Thymus (tissue), 14 donors: ENCODE data around the gene KRTAP4-4. TPM values are rescaled to one million over a fixed set of nuclear protein-coding genes. Genes with fewer than 3 reads are reported as not detected.
"Not testable (repeated sequence)": the region's sequence is repeated elsewhere in the genome, so short reads cannot be mapped to it uniquely, and the experiment has no call there.

Experiments
- DNase-seq, 9 donors: peaks; one replicate each; pipeline ENCODE4 v3.0.0-alpha.2; 2013; ENCODE audit warnings: low spot score in 9 of 9, low read depth in 6 of 9, missing footprints in 1 of 9
- H3K27ac ChIP-seq, 2 donors: one replicate each; pipeline ENCODE4 v1.5.1; 2013; ENCODE audit warnings: control low read depth in 1 of 2, low read depth in 1 of 2, low read length in 1 of 2, mild to moderate bottlenecking in 1 of 2, moderate library complexity in 1 of 2
- H3K27me3 ChIP-seq, 2 donors: one replicate each; pipeline ENCODE4 v1.5.1; 2013; ENCODE audit warnings: low read length in 1 of 2; ENCODE audit not compliant: control insufficient read depth in 2 of 2, insufficient read depth in 1 of 2
- H3K36me3 ChIP-seq, 2 donors: one replicate each; pipeline ENCODE4 v1.5.1; 2013; ENCODE audit warnings: low read length in 1 of 2, mild to moderate bottlenecking in 1 of 2, moderate library complexity in 1 of 2; ENCODE audit not compliant: control insufficient read depth in 2 of 2, insufficient read depth in 2 of 2
- H3K4me1 ChIP-seq, 2 donors: one replicate each; pipeline ENCODE4 v1.5.1; 2013; ENCODE audit warnings: low read length in 2 of 2; ENCODE audit not compliant: control insufficient read depth in 2 of 2, insufficient read depth in 2 of 2
- H3K4me3 ChIP-seq, 2 donors: one replicate each; pipeline ENCODE4 v1.5.1; 2013; ENCODE audit warnings: low read length in 2 of 2, control low read depth in 1 of 2, mild to moderate bottlenecking in 1 of 2
- H3K9me3 ChIP-seq, 2 donors: one replicate each; pipeline ENCODE4 v1.5.1; 2013; ENCODE audit warnings: low read length in 1 of 2, mild to moderate bottlenecking in 1 of 2; ENCODE audit not compliant: control insufficient read depth in 2 of 2, insufficient read depth in 1 of 2
- WGBS: extraction: QIAGEN DNeasy Blood & Tissue Kit; methylation state at CpG from one replicate; pipeline ENCODE4 v1.1.7; 2013; 5-methylcytosine and 5-hydroxymethylcytosine counted together
- long read RNA-seq, 10 donors: transcript quantifications; one replicate each; lab custom pipeline, GENCODE V29; 2026
- polyA plus RNA-seq: library from polyadenylated mRNA; stranded (reverse); fragments of 200-250 nt; gene quantifications from one replicate; pipeline ENCODE4 v1.2.3, GENCODE V29; 2013
- total RNA-seq: library from RNA; stranded (reverse); fragments of 120-200 nt; gene quantifications from one replicate; pipeline ENCODE4 v1.2.4, GENCODE V29; 2013
- donor health status: healthy.

Gene KRTAP4-4
- total RNA-seq = not detected
- polyA plus RNA-seq = not detected
- long read RNA-seq, donor 1 = 0 reads
- long read RNA-seq, donor 2 = 0 reads
- long read RNA-seq, donor 3 = 0 reads
- long read RNA-seq, donor 4 = 0 reads
- long read RNA-seq, donor 5 = 0 reads
- long read RNA-seq, donor 6 = 0 reads
- long read RNA-seq, donor 7 = 0 reads
- long read RNA-seq, donor 8 = 0 reads
- long read RNA-seq, donor 9 = 0 reads
- long read RNA-seq, donor 10 = 0 reads

- Histone ChIP-seq H3K27me3 (no peaks in the 10 kb centered on the region), H3K9me3 (no peaks in the 10 kb centered on the region), H3K4me1 (no peaks in the 10 kb centered on the region), H3K36me3 (no peaks in the 10 kb centered on the region), H3K27ac (no peak within 1 kb of the TSS), H3K4me3 (no peak within 1 kb of the TSS)
- WGBS = 98% methylated on average over 1 of the region's 1 CpG
- no peak for DNase-seq
These were observed at the start of gene KRTAP4-4 for GRCh38 chr17:41160648-41161047. Gene KRTAP4-4, minus strand, starts transcription at chr17:41160748. Its CDS starts 57 bp downstream, at chr17:41160691.

GRCh38 chr17:41199421-41200078 is 39.0 kb upstream of the KRTAP4-4 start:
- no peaks in the 10 kb centered on the region for H3K36me3 ChIP-seq
- WGBS = 74% methylated on average over 5 of the region's 5 CpGs
- no peak overlapping the region for H3K4me3 ChIP-seq
- H3K27ac ChIP-seq = no peak overlapping the region
- no peaks in the 10 kb centered on the region for H3K27me3 ChIP-seq
- no peak for DNase-seq
- no peaks in the 10 kb centered on the region for H3K4me1 ChIP-seq
- no peaks in the 10 kb centered on the region for H3K9me3 ChIP-seq

- no peaks in the 10 kb centered on the region for H3K4me1 ChIP-seq
- DNase-seq = no peak
- H3K36me3 ChIP-seq = no peaks in the 10 kb centered on the region
- 54% methylated on average over 1 of the region's 1 CpG for WGBS
- no peak overlapping the region for H3K4me3 ChIP-seq
- H3K9me3 ChIP-seq = no peaks in the 10 kb centered on the region
- H3K27ac ChIP-seq = no peak overlapping the region
- H3K27me3 ChIP-seq = no peaks in the 10 kb centered on the region
These were observed 35.5 kb upstream of the KRTAP4-4 start for GRCh38 chr17:41196068-41196467.

- Histone ChIP-seq H3K9me3 (no peaks in the 10 kb centered on the region), H3K4me3 (no peak overlapping the region), H3K4me1 (no peaks in the 10 kb centered on the region), H3K27me3 (no peaks in the 10 kb centered on the region), H3K36me3 (no peaks in the 10 kb centered on the region), H3K27ac (no peak overlapping the region)
- DNase-seq = no peak
- WGBS = 91% methylated on average over 3 of the region's 3 CpGs
These were observed 29.8 kb upstream of the KRTAP4-4 start for GRCh38 chr17:41190328-41190727.

- not testable (repeated sequence) for H3K9me3 ChIP-seq, H3K27me3 ChIP-seq, H3K4me1 ChIP-seq, H3K36me3 ChIP-seq, H3K4me3 ChIP-seq, DNase-seq, H3K27ac ChIP-seq
- WGBS = 100% methylated on average over 1 of the region's 1 CpG
These were observed 29.3 kb upstream of the KRTAP4-4 start, which contains the start of gene KRTAP9-1 for GRCh38 chr17:41189837-41190318. Gene KRTAP9-1, plus strand, starts transcription at chr17:41189887. Its CDS starts 0 bp downstream, at chr17:41189887.

GRCh38 chr17:41186872-41187271 is 26.3 kb upstream of the KRTAP4-4 start:
- no peaks in the 10 kb centered on the region for H3K9me3 ChIP-seq
- no peak for DNase-seq
- 100% methylated on average over 2 of the region's 2 CpGs for WGBS
- no peaks in the 10 kb centered on the region for H3K36me3 ChIP-seq
- no peaks in the 10 kb centered on the region for H3K4me1 ChIP-seq
- no peak overlapping the region for H3K4me3 ChIP-seq
- no peaks in the 10 kb centered on the region for H3K27me3 ChIP-seq
- H3K27ac ChIP-seq = no peak overlapping the region

- no peaks in the 10 kb centered on the region for H3K4me1 ChIP-seq
- H3K27ac ChIP-seq = no peak overlapping the region
- no peak for DNase-seq
- H3K36me3 ChIP-seq = no peaks in the 10 kb centered on the region
- no peak overlapping the region for H3K4me3 ChIP-seq
- no peaks in the 10 kb centered on the region for H3K9me3 ChIP-seq
- whole genome bisulfite sequencing = 84% methylated on average over 1 of the region's 1 CpG
- peaks cover 0 to 2% of the 10 kb centered on the region in 2 donors for H3K27me3 ChIP-seq
These were observed 24.5 kb upstream of the KRTAP4-4 start for GRCh38 chr17:41185001-41185400.

- DNase-seq = no peak
- Histone ChIP-seq H3K9me3 (no peaks in the 10 kb centered on the region), H3K27ac (no peak within 1 kb of the TSS), H3K4me3 (no peak within 1 kb of the TSS), H3K4me1 (no peaks in the 10 kb centered on the region), H3K27me3 (peaks cover 0 to 3% of the 10 kb centered on the region in 2 donors), H3K36me3 (no peaks in the 10 kb centered on the region)
- 84% methylated on average over 9 of the region's 9 CpGs for WGBS
These were observed 24.0 kb upstream of the KRTAP4-4 start, which contains the start of gene KRTAP4-1 for GRCh38 chr17:41184480-41184961. Gene KRTAP4-1, minus strand, starts transcription at chr17:41184911. Its CDS starts 57 bp downstream, at chr17:41184854.

GRCh38 chr17:41178843-41179616 is 18.5 kb upstream of the KRTAP4-4 start:
- Histone ChIP-seq H3K36me3 (no peaks in the 10 kb centered on the region), H3K4me1 (no peaks in the 10 kb centered on the region), H3K27me3 (peaks cover 0 to 4% of the 10 kb centered on the region in 2 donors), H3K9me3 (no peaks in the 10 kb centered on the region), H3K4me3 (no peak overlapping the region), H3K27ac (no peak overlapping the region)
- DNase-seq = no peak
- 90% methylated on average over 1 of the region's 1 CpG for WGBS
